Effector CD8-positive, alpha-beta T cell (primary cell): ENCODE results near the gene DRD4.

Source experiments
- DNase-seq: peaks from one replicate; lab custom pipeline; 2025; lab: John Stamatoyannopoulos, UW

The DRD4 gene

GRCh38 chr11:610146-610801, 26.8 kb upstream of the DRD4 start:
- no peak for DNase-seq

DNA sequence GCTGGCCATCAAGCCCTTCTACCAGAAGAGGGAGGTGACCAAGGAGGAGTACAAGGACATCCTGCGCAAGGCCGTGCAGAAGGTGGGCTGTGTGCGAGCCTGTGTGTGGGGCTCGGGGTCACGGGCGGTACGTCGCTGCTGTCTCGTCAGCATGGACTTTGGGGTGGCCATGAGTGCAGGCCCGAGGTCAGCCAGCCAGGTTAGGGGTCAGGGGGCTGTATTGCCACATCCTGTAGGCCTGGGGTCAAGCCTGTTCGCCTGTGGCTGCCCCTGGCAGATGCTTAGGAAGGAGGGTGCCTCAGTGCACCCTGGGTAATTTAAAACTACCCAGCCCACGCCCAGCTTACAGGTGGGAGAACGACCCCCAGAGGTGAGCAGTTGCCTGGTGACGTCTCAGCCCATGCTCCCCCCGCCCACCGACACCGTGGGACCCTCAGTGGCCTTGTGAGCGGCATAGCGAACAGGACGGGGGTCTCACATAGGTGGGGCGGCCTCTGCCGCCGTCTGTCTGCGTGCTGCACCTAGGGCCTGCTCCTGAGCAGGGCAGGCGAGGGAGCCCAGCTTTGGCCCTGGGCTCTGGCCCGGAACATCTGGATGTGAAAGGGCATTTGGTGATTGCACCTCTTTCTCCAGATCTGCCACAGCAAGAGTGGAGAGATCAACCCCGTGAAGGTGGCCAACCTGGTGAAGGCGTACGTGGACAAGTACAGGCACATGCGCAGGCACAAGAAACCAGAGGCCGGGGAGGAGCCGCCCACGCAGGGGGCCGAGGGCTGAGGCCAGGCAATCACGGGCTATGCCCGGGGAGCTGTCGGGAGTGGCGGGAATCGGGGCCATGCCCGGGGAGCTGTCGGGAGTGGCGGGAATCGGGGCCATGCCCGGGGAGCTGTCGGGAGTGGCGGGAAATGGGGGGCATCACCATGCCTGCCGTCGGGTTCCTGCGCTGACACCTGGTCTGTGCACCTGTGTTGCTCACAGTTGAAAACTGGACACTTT, 25.8 kb upstream of the DRD4 start:
- DNase-seq, result no peak

DNA sequence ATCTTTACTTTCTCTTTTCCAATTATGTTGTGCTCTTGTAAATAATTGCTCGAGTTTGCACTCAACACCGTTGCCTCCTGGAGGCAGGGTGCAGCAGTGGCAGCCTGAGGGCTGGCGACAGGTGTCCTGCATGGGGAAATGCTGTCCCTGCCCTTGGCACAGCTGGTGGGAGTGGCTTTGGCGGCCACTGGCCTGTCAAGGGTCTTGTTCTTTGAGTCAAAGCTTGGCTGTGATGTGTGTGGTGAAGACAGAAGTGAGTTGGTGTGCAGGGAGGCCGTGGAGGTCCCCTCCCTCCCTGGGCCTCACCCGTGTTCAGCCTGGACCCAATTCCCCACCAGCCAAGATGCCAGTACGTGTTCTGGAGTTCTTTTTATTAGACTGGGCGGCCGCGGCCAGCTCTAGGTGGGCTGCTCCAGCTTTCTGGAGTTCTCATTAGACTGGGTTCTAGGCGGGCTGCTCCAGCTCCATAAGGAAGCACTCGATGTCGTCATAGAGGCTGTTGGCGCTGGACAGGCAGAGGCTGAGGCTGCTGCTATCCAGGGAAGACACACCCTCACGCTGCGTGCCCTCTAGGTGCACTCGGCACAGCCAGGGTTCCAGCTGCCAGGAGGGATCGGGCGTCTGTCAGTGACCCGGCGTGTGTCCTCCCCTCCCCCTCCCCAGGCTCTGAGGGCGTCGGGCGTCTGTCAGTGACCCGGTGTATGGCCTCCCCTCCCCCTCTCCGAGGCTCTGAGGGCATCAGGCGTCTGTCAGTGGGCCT, 24.7 kb upstream of the DRD4 start:
- DNase-seq, result no peak

DNA sequence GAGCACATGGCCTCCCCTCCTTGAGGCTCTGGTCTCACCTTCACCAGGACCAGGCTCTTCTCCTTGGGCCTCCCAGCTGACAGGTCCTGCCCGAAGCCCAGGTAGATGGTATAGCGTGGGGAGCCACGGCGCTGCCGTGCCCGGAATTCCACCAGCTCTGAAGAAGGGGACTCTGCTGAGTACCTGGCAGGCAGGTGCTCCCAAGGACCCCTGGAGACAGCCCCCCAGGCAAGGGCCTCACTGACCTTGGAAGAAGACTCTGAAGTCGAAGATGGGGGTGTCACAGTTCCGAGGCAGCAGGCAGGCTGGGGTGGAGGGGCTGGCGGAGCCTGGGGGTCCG, 24.1 kb upstream of the DRD4 start:
- DNase-seq, result no peak

DNA sequence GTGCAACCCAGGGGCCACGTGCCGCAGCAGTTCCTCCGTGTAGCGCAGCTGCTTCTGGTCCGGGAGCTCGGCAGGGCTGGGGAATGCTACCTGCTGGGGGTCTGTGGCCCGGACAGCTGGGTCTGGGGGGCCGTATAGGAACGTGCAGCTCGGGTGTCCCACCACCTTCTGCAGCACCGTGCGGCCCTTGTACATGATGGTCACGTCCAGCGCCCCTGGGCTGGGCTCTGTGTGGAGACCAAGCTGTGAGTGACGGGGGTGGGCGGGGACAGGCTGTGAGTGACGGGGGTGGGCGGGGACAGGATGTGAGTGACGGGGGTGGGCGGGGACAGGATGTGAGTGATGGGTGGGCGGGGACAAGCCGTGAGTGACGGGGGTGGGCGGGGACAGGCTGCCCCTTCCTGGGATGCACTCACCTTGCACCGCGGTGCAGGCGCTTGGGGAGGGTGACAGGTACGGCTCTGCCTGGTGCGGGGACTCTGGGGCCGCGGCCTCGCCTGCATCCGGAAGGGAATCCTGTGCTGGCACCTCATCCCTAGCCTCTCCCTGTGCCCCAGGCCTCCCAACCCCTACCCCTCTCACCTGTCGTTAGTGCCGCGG, 23.6 kb upstream of the DRD4 start:
- peak; percentile 87 for DNase-seq

DNA sequence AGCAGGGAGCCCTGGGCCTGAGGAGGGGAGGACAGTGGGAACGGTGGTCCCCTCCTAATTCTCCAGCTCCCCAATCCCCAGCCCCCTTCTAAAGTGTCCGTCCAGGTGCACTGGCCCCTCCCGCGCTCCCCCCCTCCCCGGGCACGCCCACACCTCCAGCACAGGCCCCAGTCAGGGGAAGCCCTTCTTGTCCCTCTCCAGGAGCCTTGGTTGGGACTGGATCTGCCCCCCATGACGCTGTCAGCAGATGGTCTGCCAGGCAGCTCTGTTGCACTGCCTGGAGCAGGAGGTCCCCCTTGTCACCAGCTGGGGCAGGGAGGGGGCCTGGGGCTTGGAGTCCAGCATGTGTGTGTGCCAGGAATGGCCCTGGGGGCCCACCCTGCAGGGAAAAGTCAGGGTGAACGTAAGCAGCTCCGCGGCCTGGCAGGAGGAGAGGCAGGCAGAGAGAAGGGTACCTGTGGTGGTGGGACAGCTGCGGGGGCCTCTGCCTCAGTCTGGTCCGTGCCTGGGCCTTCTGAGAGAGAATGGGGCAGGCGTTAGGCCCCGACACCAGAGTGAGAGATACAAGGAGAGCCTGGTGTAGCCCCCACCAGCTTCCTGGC, 22.9 kb upstream of the DRD4 start:
- DNase-seq, result no peak

DNA sequence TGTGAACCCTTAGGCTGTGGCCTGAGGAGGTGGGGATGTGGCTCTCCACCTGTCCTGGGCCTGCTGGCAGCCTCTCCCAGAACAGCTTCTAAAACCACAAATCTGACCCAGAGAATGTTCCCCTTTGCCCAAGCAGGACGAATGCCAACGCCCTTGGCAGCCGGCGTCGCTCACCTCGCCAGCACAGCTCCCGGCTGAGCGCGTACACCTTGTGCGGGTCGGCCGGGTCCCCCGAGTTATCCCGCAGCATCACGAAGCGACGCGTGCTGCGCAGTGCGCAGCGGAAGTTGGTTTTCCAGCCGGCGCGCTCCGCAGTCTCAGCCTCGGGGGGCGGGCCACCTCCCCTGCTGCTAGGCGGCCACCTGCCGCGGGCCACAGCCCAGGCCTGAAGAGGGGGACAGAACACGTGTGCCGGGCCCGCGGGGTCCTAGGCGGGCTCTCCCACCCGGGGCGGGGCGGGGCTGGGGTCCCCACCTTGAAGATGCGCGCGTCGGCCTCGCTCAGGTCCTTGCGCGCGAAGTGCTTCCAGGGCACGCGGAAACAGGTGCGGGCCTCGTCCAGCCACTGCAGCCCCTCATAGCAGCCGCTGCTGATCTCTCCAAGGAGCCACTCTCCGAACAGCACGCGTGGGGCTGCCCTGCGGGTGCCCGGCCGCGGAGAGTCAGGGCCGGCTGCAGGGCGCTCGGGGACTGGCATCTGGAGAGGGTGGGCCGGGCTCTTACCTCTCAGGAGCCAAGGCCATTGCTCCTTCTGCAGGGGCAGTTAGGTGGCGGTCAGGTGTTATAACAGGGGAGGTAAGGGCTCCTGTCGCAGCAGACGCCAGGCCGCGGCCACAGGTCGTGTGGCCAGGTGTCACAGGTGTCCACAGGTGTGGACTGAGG, 22.2 kb upstream of the DRD4 start:
- no peak for DNase-seq

DNA sequence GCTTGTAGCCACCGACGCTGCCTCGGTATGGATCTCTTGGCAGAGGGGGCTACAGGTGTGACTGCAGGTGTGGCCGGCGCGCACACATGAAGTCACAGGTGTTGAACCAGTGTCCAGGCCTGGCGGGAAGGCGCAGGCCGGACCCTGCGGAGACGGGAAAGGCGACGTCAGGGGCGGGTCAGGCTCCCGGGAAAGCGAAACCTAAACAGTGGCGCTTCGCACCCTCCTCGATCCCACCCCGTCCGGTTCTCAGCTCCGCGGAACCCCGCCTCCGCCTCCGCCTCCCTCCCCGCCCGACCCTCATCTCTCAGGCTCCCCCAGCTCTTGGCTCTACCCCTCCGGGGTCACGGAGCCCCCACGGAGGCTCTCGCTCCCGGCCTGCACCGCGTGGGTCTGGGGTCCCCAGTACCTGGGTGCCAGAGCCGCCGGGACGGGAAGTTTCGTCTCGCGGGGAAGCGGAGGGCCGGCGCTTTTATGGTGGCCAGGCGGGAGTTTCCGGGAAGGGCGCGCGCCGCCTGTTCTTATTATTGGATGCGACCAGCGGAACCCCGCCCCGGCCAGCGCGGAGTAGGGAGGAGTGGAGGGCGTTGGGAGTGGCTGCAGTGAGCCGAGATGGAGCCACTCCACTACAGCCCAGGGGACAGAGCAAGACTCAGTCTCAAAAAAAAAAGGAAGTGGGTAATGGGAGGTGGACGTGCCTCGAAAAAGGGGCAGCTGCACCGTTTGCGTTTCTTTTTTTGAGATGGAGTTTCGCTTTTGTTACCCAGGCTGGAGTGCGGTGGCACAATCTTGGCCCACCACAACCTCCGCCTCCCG, 21.4 kb upstream of the DRD4 start, which contains the start of gene IRF7:
TSS of gene IRF7 (minus strand) at position 447 of the 816 bp plus-strand sequence. CDS start 586 bp downstream, outside the sequence.
- peak; percentile 86 for DNase-seq

GRCh38 chr11:616320-617198, 20.5 kb upstream of the DRD4 start:
- no peak for DNase-seq

DNA sequence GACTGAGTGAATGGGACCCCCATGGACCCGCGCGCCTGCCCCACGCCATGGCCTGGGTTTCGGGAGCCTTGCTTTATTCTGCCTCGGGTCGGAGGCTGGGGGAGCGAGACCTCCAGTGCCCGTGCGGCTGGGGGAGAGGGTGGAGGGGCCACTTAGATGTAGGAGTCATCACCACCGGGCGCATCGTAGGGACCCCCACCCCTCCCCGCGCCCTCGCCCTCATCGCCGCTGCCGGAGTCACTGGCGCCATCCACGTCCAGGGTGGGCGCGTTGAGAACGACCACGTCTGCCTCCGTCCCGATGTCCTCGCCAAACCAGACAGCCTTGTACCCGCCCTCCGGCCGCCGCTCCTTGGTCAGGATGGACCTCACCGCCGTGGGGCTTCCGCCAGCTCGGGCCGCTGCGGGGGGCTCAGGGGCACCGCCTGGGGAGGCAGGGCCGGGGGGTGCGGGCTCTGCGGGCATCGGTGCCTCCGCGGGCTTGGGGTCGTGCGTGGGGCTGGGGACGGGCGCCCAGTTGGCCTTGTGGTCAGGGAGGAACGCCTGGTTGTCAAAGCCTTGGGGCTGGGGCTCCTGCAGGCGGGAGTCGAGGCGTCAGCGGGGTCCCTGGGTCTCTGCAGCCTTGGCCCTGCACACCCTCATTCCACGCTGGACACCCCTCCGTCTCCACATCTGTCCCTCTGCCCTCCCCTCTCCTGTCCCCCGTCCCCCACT, 19.7 kb upstream of the DRD4 start:
- DNase-seq, result no peak

GRCh38 chr11:617912-618682, 19.0 kb upstream of the DRD4 start:
- DNase-seq, result no peak

GRCh38 chr11:618856-619627, 18.0 kb upstream of the DRD4 start:
- no peak for DNase-seq

- no peak for DNase-seq
Measured at GRCh38 chr11:619628-620050, 17.4 kb upstream of the DRD4 start.

- no peak for DNase-seq
Measured at GRCh38 chr11:620201-620600, 16.9 kb upstream of the DRD4 start.

DNA sequence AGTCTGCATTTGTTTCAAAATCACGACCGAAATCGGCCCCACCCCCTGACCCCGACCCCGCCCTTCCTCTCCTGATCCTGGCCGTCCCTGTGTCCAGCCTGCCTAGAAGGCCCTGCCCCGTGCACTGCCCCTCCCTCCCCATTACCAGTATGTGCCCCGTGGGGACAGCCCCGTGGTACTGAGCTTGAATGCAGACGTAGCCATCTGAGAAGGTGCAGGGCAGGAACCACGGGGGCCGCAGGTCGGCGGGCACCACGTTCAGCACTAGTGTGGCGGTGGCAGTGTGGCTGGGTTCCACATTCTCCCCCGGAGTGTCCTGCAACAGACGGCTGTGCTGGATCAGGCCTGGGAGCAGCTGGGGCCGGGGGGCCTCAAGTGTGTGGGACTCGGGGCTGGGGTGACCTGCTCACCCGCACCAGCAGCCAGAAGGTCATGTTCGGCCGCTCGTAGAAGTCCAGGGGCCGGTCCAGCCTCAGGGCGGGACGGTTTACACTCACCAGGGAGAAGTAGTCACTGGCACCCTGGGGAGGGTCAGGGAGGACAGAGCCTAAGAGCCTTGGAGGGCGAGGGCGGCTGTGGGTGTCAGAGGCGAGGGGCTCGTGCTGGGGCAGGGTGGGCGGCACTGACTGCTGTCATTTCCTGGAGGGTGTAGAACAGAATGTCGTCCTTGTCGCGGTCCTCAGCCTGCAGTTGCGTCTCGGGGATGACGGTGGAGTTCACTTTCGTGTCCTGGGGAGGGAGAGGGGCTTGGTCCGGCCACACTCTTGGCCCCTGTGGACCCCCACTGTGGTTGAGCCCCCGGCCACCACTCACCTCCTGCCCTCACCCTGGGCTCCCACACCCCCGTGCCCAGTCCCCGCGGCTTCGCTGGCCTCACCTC, 15.9 kb upstream of the DRD4 start:
- no peak for DNase-seq
